GM12875 (cell line): ENCODE results near the gene CDC42EP5.

ENCODE experiments used
- H3K4me3 ChIP-seq: one replicate; pipeline ENCODE4 v1.5.1; 2011; ENCODE audit warnings: low read depth, low read length, control low read depth
- TF ChIP-seq, protein P1 (sequence below): IDR thresholded peaks from 2 replicates; pipeline ENCODE4 v1.5.1; 2011; ENCODE audit warnings: low read depth, mild to moderate bottlenecking, control low read depth, inconsistent platforms, low read length, moderate library complexity, borderline replicate concordance; ENCODE audit not compliant: insufficient read depth

CDC42EP5 gene

DNA sequence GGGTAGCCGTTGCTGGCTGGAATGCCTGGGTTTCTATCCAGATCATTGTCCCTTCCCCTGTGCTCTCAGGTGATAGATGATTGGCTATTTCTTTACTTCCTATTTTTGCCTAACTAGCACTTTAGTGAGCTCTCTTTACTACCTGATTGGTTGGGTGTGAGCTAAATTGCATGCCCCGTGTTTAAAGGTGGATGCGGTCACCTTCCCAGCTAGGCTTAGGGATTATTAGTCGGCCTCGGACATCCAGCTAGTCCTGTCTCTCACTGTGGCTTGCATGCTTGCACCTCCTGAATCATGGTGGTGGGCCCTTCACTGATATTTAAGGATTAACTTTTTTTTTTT, 47.7 kb downstream of the CDC42EP5 start:
- TF ChIP-seq, protein P1, sequence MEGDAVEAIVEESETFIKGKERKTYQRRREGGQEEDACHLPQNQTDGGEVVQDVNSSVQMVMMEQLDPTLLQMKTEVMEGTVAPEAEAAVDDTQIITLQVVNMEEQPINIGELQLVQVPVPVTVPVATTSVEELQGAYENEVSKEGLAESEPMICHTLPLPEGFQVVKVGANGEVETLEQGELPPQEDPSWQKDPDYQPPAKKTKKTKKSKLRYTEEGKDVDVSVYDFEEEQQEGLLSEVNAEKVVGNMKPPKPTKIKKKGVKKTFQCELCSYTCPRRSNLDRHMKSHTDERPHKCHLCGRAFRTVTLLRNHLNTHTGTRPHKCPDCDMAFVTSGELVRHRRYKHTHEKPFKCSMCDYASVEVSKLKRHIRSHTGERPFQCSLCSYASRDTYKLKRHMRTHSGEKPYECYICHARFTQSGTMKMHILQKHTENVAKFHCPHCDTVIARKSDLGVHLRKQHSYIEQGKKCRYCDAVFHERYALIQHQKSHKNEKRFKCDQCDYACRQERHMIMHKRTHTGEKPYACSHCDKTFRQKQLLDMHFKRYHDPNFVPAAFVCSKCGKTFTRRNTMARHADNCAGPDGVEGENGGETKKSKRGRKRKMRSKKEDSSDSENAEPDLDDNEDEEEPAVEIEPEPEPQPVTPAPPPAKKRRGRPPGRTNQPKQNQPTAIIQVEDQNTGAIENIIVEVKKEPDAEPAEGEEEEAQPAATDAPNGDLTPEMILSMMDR: no peak
- no peak overlapping the region for H3K4me3 ChIP-seq

DNA sequence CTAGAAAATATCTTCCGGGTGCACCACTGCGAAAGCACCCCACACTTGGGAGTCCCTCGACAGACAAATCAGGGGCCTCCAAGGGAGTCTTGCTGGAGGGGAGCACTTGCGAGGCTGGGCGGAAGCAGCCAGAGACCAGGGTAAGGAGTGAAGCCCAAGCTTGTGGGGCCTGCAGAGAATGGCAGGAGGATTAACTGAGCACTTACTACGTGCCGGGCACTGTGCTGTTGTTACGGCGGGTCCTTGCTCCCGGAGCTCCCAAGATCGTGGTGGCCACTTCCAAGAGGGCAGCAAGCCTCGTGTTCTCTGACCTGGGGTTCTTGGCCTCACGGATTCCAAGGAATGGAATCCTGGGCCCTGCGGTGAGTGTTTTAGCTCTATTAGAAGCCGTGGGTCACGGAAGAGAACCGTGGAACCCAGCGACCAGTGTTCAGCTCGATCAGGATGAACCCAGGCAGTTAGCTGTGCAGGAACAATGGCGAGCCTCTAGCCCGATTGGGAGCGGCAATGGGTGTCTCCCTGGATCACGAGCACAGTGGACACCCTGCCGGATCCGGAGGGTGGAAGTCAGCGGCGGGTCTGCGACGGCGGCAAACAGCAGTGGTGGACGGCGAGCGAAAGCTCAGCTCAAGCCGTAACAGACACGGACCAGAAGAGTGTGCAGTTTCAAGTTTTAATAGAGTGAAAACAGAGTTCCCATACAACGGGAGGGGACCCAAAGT, 48.3 kb downstream of the CDC42EP5 start:
- H3K4me3 ChIP-seq: no peak overlapping the region
- TF ChIP-seq, protein P1: no peak

DNA sequence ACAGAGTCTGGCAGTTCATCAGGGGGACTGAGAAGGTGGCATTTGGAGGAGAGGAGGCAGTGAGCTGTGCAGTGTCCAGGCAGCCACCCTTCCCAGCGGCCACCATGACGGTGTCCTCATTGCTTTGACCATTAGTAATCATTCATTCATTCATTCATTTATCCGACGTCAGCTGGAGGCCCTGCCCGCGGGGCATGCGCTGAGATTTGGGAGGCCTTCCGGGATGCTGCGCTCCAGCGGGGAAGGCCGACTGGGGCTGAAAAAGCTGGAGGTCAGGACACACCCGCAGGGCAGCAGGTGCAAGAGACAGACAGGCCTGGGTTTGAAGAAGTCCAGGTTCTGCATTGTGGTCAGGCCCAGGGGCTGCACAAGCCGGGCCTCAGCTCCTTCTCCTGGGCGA, 48.9 kb downstream of the CDC42EP5 start:
- TF ChIP-seq, protein P1: no peak
- no peak overlapping the region for H3K4me3 ChIP-seq

DNA sequence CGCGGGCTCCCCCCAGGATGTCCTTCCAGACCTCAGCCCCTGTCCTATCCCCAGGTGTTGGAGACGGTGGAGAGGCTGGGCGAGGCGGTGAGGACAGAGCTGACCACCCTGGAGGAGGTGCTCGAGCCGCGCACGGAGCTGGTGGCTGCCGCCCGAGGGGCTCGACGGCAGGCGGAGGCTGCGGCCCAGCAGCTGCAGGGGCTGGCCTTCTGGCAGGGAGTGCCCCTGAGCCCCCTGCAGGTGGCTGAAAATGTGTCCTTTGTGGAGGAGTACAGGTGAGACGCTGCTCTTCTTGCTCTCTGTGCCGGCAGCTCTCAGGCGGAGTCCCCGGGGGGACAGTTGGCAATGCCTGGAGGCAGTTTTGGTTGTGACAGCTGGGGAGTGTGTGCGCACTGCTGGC, 51.0 kb downstream of the CDC42EP5 start:
- H3K4me3 ChIP-seq: no peak overlapping the region
- TF ChIP-seq, protein P1: no peak

DNA sequence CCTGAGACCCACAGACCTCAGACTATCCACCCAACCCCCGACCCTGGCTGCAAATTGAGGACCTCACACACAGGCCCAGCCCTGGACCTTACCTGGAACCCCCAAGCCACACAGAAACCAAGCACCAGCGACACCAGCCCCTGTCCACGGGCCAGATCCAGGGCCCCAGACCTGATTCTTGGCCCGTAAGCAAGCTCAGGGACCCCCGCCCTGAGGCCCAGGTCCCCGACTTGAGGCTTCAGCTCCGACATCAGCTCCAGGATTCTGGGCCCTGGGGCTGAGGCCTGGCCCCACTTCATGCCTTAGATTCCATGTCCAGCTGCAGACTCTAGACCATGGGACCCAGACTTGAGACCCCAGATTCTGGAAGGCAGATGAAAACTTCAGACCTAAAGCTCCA, 51.6 kb downstream of the CDC42EP5 start:
- TF ChIP-seq, protein P1: no peak
- no peak overlapping the region for H3K4me3 ChIP-seq

DNA sequence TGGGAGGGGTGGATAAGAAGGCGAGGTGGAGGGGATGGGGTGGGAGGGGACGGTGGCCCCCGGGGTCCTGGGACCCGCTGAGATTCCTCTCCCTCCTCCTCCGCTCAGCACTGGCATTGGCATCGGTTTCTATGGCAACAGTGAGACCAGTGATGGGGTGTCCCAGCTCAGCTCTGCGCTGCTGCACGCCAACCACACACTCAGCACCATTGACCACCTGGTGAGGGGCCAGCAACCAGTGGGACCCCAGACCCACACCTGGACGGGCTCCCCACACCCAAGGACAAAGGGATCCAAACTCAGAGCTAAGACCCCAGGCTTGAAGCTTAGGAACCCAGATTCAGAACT, 52.0 kb downstream of the CDC42EP5 start:
- TF ChIP-seq, protein P1: no peak
- H3K4me3 ChIP-seq: no peak overlapping the region

DNA sequence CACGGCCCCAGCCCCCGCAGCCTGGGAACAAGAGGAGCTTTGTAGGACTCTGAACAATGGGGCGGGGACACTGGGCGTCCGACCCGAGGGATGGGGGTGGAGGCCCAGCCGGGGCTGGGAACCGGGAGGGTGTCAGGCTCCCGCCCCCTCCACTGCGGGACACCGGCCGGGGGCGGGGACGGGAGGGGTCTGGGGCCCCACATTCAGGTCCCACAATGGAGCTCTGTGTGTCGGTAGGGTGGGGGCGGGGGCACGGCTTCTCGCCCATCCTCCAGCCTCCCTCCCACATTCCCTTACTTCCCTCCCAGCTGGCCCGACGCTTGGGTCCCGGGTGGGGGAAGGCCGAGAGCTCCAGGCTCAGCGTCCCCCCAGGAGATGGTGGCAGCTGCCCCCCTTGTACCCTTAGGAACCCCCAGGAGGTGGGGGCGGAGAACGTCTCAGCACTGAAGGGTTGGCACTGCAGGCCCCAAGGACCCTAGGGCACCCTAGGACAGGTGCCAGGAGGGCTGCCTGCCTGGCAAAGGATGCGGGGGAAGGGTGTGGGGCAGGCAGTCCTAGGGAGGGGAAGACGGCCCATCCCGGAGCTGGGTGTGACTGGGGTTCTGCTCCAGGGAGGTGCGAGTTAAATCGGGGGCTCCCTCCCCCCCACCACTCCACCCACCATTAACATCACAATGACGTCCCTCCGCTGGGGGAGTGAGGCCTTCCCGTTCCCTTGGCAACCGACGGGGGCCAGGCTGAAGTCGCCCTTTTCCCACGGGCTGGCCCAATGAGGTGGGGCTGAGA, 52.5 kb downstream of the CDC42EP5 start:
- TF ChIP-seq, protein P1: no peak
- H3K4me3 ChIP-seq: no peak overlapping the region
